Astrocyte (in vitro differentiated cells and primary cell): ENCODE results near the gene EIF2AK2.

Experiments used
- EZH2 ChIP-seq: IDR thresholded peaks from 2 replicates; pipeline ENCODE4 v1.6.1; 2012; ENCODE audit warnings: mild to moderate bottlenecking, low read length, inconsistent platforms; ENCODE audit not compliant: insufficient read depth
- TF ChIP-seq, protein P1 (sequence below): IDR thresholded peaks from 2 replicates; pipeline ENCODE4 v1.5.1; 2011; ENCODE audit warnings: low read depth, mild to moderate bottlenecking, inconsistent platforms, low read length, moderate library complexity; ENCODE audit not compliant: insufficient read depth

DNA sequence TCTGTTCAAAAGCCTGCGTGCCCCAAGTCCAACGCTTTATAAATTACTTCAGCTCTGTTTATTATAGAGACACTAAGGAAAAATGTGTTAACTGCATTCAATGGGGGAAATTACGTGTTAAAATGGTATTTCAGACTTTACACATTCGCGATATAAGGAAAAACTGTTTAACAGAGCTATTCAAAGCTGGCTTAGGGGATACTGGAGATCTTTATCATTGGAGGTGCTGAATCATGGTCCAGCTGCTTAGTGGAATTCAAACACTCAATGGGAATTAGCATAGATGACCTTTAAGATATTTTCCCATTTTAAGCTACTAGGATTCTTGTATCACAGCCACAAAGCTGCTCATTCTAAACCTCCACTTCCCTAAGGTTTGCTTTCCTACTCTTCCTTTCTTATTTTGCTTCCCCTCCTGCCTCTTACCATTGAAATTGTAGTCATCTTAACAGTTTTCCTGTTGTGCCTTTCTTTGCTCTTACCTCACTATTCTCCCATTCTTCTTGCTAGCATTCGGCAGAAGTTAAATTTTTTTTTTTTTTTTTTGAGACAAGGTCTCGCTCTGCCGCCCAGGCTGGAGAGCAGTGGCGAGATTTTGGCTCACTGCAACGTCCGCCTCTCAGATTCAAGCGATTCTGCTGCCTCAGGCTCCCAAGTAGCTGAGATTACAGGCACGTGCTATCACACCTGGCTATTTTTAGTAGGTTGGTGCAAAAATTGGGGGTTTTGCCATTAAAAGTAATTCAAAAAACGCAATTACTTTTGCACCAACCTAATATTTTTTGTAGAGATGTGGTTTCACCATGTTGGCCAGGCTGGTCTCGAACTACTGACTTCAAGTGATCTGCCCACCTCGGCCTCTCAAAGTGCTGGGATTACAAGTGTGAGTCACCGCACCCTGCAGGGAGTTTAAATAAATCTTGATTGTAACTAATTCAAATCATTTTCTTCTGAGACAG lies 25.2 kb upstream of the EIF2AK2 start:
- TF ChIP-seq, protein P1, sequence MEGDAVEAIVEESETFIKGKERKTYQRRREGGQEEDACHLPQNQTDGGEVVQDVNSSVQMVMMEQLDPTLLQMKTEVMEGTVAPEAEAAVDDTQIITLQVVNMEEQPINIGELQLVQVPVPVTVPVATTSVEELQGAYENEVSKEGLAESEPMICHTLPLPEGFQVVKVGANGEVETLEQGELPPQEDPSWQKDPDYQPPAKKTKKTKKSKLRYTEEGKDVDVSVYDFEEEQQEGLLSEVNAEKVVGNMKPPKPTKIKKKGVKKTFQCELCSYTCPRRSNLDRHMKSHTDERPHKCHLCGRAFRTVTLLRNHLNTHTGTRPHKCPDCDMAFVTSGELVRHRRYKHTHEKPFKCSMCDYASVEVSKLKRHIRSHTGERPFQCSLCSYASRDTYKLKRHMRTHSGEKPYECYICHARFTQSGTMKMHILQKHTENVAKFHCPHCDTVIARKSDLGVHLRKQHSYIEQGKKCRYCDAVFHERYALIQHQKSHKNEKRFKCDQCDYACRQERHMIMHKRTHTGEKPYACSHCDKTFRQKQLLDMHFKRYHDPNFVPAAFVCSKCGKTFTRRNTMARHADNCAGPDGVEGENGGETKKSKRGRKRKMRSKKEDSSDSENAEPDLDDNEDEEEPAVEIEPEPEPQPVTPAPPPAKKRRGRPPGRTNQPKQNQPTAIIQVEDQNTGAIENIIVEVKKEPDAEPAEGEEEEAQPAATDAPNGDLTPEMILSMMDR = no peak
- no peak for TF ChIP-seq EZH2
